Right renal pelvis (tissue), 4 donors: Measurements from ENCODE around the gene RARA. TPM values are rescaled to one million over a fixed set of nuclear protein-coding genes. Genes with fewer than 3 reads are reported as not detected.

Experiments used
- DNase-seq, 4 donors: peaks; one replicate each; pipeline ENCODE4 v3.0.0-alpha.2; 2013; ENCODE audit warnings: low read depth in 4 of 4, low spot score in 3 of 4, missing footprints in 1 of 4
- polyA plus RNA-seq, 4 donors: library from polyadenylated mRNA; unstranded; fragments of 120-200 nt; gene quantifications; one replicate each; pipeline ENCODE4 v1.2.1, GENCODE V29; 2013; ENCODE audit not compliant: insufficient read length in 4 of 4

Gene RARA
- polyA plus RNA-seq, 4 donors: 36.1 to 39.1 (median 38.5) TPM

DNA sequence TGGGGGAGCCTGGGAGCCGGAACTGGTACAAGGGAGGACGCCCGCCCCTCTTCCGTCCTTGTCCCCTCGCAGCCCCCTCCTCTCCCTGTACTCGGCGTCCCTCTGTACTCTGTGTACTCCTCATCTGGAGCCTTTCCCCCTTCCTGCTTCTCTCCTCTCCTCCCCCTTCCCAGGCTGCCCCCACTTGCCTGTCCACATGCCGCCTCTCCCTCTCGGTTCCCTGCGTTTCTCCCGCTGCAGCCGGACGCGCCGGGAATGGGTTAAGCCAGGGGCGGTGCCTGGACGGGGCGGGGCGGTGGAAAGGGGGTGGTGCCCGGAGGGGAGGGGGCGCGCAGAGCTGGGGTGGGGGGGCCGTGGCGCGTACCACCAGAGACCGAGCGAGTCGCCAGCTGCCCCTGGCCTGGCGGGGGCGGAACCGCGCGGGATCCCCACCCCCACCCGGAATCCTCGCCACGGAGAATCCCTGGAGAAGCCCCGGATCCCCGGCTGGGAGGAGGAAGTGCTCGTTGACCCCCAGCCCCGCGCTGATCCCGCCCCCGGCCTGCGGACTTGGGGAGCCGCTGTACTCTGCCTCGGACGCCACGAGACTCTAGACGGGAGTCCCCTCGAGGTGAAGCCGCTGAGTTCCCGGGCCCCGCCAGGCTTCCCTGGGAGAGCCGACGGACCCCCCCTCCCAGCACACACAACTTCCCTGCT, 33.0 kb downstream of the RARA start:
- DNase-seq: peak in 1 of 4 donors; percentile 74

DNA sequence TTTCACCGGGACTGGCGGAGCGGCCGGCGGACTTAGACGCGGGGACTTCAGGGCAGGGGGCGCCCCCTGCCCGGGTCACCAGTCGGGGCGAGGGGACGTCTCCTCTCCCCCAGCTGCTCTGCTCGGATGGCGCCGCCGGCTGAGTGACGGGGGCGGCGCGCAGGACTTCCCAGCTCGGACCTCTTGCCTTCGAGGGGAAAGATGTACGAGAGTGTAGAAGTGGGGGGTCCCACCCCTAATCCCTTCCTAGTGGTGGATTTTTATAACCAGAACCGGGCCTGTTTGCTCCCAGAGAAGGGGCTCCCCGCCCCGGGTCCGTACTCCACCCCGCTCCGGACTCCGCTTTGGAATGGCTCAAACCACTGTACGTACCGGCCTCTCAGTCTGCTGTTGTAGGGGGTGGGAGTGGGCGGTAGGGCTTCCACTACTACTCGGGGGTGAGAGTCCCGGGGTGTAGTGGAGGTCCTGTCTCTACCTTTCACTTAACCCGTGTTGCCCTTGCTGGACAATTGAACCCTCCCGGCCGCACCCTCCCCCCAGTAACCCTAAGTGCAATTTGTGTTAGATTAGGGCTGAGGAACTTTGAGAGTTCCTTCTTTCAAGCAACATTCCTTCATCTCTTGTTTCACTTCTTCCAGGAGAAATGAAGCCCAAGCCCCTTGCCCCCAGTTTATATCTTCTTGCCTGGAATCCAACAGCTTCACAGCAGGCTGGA, 33.7 kb downstream of the RARA start:
- DNase-seq: no peak

DNA sequence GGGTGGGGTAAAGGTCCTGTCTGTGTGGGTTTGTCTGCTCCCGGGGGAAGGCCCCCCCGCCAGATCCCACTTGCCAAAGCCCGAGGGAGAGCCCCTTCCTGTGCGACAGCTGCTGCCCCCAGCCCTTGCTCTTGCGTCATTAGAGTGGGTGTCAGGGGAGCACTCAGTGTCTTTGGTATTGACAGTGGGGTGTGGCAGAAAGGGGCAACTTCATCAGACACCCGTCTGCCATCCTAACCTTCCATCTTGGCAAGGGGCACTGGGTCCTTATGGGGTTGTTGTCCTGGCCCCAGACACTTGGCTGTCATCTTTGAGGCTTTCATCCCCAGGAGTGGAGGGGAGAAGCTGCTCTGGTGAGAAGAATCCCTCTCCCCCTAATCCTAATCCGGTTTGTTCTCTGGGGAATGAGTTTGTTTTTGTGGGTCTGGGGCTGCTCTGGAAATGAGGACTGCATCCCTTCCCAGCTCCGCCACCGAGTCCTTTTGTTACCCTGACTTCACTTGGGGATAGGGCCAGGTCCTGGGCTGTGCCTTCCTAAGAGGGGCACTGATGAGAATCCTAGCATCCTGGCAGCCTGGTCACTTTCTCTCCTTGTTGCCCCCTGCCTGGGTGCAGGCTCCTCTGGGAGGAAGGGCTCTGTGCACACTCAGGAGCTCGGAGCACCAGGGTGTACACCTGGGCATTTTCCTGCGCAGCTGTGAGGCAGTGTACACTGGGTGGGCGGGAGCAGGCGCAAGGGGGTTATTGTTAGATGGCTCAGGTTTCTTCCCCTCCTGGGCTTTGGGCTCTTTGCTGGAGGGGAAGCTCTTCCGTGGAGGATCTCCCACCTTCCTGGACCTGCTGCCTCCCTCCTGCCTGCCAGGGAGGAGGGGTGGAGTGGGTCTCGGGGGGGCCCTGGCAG, 34.5 kb downstream of the RARA start:
- DNase-seq: no peak

DNA sequence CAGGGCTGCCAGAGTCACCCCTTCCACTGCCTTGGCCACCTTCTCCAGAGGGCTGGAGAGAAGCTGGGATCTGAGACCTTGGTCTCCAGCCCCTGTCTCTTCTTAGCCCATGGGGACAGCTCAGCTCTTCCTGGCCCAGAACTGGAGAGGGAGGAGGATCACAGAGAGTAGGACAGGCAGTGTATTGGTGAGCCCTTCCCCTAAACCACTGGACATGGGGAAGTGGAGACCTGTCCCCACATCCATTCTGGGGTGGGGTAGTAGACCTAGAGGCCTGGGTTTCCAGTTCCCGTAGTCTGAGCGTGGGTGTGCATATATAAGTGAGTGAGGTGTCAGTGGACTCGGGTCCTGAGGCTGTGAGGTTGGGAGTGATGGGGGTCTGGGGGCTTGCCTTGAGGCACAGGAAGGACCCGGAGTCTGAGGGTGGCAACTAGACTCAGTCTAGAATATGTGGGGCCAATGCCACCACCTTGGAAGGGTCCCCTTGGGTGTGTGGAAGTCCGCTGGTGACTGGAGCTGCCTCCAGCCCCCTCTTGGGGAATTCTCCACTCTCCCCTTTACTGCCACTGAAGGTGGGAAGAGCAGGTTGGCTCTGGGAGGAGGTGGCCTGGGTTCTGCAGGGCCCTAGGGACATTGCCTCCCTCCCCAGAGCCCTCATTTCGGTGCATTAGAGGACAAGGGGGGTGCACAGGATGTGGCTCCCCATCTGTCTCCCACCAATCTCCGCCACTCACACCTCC, 35.6 kb downstream of the RARA start:
- DNase-seq: no peak

DNA sequence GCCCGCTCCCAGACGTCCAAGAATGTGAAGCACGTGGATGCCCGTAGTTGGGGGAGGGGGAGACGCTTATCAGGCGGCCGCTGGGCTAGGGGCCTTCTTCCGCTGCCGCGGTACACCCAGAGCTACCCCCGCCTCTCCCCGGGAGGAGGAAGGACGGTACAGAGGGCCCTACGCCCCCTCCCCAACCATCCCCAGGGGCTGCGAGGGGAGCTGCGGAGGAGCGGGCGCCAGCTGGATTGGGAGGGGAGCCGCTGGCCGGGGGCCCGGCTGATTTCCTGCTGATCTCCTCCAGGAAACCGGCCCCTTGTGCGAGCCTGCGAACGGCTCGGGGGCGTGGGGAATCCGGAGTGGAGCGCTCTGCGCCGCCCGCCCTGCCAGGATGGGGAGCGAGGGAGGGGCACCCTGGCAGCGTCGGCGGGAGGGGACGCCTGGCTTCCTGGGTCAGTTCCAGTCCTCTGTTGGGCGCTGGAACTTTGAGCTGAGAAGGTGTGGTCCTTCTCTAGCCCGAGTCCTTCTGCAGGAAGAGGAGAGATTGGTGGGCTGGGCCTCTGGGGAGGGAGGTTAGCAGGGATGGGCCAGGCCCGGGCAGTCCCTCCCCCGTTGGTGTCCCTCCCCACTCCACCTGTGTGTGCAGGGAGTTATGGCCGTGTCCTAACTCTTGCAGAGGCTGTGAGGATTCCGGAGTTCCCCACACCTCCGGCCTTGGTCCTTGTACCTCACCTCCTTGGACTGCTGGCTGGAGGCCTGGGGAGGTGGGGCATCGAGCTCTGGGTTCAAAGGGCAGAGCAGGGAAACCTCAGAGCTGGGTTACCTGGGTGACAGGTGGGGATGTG, 36.4 kb downstream of the RARA start:
- DNase-seq: no peak

DNA sequence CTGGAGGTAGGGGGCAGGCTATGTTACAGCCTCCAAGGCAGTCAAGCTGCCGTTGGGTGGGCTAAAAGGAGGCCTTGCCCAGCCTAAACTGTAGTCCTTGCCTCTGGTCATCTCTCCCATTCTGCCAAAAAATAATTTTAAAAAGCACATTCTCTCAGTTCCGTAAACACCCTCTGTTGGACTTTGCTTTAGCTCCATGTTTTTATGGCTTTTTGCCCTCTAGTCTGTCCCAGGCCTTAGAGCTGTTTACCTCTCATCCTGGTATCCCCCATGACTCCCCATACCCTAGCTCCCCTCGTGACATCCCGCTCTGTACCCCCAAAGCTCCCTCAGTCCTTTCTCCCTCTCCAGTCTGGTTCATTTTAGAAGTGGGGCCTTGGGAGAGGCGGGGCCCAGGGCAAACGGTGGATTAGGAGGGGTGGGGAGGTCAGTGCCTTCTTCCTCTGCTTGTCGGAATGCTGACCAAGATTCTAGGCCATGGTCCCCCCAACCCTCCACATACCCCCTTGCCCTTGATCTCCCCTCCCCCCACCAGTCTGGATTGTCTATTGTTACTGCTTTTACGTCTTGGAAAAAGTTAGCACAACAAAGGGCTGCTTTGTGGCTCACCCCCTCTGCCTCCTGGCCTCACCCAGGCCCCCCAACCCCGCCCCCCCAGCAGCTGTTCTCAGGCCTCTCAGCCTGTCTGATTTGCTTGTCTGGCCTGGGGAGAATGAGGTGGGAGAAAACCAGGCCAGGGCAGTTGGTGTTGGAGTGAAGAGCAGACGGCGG, 37.2 kb downstream of the RARA start:
- no peak for DNase-seq

DNA sequence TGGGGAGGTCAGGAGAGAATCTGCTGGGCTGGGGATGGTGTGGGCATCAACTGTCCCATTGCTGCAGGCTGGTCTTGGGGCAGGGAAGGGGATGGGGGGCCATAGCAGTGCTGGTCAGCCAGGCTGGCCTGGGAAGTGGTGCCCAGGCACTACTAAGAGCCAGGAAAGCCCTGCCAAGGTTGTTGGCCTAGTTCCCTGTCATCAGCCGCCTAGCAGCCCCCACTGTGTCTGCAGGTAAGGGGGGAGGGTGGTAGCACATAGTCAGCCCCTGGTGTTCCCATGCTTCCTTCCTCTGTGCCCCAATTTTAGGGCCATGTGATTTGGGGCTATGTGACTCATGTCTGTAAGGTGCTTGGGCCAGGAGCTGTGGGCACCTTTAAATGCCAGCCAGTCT, 37.8 kb downstream of the RARA start:
- DNase-seq: no peak

DNA sequence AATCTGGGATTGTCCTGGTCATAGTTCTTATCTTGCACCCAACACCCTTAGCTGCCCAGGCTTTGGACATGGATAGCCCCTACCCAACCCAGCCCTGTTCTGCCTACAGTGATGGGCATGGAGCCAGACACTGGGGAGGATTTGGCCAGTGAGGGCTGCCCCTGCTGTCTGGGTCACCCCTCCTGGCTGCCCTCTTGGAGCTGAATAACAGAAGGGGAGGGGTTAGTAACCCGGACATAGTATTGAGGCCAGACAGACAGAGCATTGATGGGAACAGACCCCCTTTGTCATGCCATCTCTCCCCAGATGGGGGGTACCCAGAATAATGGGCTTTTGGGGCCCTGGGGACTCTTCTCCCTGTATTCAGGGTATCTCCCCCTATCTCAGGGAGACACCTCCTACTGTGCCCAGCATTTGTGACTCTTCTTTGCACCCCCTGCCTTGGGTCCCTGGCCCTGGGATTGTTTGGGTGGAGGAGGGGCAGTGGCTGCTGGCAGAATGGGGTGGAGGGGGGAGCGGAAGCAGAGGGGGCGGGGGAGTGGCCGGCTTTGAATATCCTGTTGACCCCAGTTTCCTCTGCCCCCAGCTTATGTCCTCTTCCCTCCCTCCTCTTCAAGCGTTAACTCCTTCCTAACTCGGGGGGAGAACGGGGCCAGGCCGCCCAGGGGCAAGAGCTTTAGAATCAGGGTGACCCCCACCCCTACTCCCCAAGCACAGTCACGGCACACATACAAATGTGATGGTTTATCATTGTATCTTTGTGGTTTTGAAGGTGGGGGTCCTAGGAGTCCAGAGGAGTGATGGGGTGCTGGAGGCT, 38.5 kb downstream of the RARA start:
- DNase-seq: no peak

DNA sequence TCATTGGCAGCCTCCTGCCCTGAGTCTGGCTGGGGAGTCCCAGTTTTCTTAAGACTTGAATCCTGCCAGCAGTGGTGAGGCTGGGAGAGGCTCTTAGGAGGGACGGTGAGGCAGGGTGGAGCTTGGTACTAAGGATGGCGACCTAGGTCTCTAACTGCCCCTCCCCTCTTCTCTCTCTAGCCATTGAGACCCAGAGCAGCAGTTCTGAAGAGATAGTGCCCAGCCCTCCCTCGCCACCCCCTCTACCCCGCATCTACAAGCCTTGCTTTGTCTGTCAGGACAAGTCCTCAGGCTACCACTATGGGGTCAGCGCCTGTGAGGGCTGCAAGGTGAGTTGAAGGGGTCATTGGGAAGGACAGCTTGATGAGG, 39.1 kb downstream of the RARA start:
- no peak for DNase-seq

DNA sequence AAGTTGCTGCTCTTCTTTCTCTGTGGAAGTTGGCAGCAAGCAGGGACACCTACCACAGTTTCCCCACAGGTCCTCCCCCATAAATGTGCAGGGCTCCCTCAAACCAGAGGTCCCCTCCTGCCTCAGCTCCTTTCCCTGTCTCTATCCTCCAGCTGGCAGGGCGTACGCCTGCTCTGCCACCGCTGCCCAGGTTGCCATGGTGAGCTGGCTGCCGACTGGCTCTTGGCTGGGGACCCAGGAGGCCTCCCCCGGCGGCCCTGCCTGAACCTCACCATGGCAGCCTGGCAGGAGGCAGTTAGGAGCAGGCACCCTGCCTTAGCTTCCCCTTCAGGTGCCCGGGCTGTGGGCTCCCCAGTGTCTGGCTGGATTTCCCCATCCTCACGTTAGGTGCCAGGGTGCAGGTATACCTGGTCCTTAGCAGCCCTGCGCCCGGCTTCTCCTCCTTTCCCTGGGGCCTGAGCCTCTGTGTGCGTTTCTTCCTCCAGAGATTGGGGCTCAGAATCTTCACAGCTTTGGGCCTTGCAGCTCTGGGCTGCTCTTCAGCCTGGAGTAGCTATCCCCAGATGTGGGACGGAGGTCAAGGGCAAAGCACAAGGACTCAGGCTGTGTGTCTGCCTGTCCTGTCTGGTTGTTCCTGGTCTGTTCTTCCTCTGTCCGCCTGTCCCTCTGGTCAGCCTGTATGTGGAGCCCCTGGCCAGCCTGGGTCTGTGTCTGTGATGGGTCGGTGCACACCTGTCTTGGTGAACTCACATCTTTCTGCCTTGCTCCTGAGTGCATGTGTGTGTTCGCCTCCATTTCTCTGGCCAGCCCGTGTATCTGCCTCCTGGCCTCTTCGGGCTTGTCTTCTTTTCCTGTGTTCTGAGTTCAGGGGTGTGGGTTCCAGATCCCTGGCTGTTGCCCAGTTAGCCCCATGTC, 39.8 kb downstream of the RARA start:
- no peak for DNase-seq

DNA sequence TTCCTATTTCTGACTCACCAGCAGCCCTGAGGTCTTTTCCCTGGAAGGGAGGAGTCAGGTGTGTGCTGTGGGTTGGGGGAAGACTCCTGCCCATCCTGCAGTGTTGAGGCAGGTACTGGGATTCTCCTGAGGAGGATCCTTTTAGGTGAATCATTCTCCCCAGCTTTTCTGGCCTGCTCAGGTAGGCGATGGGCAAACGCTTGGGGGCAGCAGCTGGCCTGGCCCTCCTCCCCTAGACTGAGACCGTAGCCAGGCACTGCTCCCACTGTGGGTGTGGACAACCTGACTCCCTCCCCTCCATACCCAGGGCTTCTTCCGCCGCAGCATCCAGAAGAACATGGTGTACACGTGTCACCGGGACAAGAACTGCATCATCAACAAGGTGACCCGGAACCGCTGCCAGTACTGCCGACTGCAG, 40.5 kb downstream of the RARA start:
- DNase-seq: no peak

DNA sequence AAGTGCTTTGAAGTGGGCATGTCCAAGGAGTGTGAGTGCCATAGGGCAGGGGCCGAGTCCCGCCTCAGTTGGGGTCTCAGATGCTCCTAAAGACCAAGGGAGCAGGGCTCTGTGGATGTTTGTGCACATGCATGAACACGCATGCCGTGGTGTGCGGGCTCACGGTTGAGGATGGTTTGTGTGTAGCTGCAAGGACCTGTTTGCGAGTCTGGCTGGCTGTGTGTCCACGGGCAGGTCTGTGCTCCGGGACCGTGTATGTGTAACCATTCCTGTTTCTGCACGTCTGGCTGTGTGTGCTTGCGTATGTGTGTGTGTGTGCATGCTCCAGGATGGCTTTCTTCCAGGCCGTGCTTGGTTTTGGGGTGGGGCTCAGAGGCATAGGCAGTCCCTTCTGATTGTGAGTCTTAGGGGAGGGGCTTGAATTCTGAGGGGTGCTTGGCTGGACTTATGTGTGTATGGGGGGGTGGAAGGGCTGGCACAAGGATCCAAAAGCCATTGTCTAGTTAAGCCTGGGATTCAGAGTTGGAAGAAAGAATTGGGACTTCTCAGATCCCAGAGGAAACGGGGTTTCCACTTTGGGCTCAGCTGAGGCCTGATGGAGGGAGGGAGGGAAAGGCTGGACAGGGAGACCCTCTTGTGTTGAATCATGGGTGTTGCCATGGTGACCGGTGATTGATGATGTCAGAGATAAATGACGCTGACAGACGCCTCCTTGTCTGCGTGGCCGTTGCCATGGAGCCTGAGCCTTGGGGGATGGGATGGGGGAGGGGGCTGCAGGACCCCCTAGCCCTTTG, 41.1 kb downstream of the RARA start:
- DNase-seq: peak in 1 of 4 donors; percentile 76

DNA sequence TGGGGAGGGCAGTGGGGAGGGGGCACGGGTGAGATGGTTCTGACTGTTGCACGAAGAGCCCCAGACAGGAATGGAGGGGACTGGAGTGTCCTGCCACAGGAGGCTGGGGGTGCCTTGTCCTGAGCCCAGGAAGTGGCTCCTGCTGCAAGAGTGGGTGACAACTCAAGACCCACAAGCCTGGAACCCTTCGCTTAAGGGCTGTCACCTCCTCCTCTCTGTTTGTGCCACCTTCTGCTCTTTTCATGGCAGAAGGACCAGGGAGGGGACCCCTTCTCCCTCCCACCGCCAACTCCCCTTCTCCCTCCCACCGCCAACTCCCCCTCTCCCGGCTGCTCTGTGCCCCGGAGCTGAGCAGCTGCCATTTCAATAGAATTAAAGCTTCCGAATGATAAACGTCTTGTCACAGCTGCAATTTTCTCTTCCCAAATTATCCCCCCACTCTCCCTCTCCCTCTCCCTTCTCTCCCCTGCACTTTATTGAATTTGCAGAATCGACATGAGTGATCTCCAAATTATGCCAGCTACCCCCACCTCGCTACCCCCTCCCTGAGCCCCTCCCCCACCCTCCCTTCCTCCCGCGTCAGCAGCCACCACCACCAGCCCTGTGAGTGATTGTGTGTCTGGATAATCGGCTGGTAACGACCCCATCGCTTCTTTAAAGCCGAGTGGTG, 41.8 kb downstream of the RARA start:
- no peak for DNase-seq

DNA sequence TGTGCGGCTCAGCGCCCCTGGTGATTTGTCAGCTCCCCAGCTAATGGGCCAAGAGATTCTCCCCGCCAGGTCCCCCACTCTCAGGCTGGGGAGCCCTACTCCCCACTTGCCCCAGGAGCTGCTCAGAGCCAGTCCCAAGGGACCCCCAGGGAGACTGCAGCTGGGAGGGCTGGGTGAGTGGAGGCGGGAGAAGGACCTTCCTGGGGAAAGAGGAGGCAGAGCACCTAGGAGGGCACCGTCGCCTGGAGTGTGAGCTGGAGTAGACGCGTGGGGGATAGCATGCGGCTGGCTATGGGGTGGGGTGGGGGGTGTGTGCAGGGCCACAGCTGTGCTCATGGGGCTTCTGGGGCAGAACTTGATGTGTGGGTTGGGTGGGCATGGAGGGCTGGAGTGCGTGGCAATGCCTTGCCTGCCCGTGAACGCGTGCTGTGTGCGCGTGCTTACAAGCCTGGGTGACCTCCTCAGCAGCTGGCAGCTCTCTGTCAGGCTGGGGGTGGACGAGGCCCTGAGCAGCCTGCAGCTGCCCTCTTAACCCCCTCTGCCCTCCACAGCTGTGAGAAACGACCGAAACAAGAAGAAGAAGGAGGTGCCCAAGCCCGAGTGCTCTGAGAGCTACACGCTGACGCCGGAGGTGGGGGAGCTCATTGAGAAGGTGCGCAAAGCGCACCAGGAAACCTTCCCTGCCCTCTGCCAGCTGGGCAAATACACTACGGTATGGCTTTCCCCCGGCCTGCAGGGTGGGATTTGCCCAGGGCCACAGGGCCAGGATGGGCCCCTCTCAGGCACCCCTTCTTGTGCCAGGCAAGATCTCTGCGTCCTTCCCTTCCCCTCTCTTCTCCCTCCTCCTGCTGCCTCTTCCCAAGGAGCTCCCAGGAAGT, 42.6 kb downstream of the RARA start:
- no peak for DNase-seq

DNA sequence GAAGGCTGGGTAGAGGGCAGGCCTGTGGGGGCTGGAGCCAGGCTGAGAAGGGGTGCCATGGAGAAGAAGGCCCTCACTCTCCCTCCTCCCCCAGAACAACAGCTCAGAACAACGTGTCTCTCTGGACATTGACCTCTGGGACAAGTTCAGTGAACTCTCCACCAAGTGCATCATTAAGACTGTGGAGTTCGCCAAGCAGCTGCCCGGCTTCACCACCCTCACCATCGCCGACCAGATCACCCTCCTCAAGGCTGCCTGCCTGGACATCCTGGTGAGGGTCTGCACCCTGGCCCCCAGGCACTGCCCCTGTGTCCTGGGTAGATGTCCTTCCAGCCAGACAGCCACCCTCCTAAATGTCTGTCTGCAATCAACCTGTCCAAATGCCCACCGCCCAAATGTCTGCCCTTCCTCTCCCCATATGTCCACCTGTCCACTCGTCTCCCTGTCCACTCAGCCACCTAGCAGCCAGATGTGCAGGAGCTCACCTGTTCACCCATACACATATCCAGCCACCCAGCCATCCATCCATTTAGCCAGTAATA, 43.3 kb downstream of the RARA start:
- no peak for DNase-seq
